ENCODE results near the gene MEX3A.
"Not testable (repeated sequence)": the region's sequence is repeated elsewhere in the genome, so short reads cannot be mapped to it uniquely, and the experiment has no call there.

The MEX3A gene

GRCh38 chr1:156081180-156081916, 917 bp downstream of the MEX3A start:
- DNase-seq (ENCODE audit: low read depth in 1 of 2, low spot score in 1 of 2) = no peak

GRCh38 chr1:156080863-156081179, 1.4 kb downstream of the MEX3A start:
- DNase-seq (ENCODE audit: low read depth in 1 of 2, low spot score in 1 of 2) = no peak

- DNase-seq (ENCODE audit: low read depth in 1 of 2, low spot score in 1 of 2) = no peak
These were observed 1.9 kb downstream of the MEX3A start for GRCh38 chr1:156080241-156080862.

GRCh38 chr1:156079762-156080161, 2.5 kb downstream of the MEX3A start:
- no peak for DNase-seq (ENCODE audit: low read depth in 1 of 2, low spot score in 1 of 2)

GRCh38 chr1:156078728-156079127, 3.5 kb downstream of the MEX3A start:
- no peak for DNase-seq (ENCODE audit: low read depth in 1 of 2, low spot score in 1 of 2)

GRCh38 chr1:156077430-156077760, 4.9 kb downstream of the MEX3A start:
- DNase-seq (ENCODE audit: low read depth in 1 of 2, low spot score in 1 of 2) = no peak

GRCh38 chr1:156076609-156077429, 5.4 kb downstream of the MEX3A start:
- no peak for DNase-seq (ENCODE audit: low read depth in 1 of 2, low spot score in 1 of 2)

- DNase-seq (ENCODE audit: low read depth in 1 of 2, low spot score in 1 of 2) = no peak
These were observed 6.5 kb downstream of the MEX3A start for GRCh38 chr1:156075775-156076204.

DNA sequence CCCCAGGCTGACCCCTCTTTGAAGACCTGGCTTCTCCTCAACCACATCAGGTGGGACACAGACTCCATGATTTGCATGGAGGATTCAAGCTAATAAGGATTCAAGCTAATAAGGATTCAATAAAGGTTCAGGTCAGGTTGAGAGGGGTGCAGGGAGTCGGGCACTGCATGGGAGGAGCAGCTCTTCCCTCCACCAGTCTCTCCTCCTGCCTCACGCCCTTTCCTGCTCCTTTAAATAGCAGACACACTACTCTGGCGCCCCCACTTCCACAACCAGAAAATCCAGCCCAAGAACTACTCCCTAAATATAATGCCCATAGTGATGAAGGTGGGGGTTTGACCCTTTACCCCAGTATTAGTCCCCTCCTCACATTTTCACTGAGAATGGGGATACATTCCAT, 7.1 kb downstream of the MEX3A start:
- DNase-seq (ENCODE audit: low read depth in 1 of 2, low spot score in 1 of 2) = no peak

GRCh38 chr1:156074661-156075060, 7.6 kb downstream of the MEX3A start:
- DNase-seq (ENCODE audit: low read depth in 1 of 2, low spot score in 1 of 2) = no peak

GRCh38 chr1:156073740-156074139, 8.5 kb downstream of the MEX3A start:
- DNase-seq (ENCODE audit: low read depth in 1 of 2, low spot score in 1 of 2) = no peak

GRCh38 chr1:156073110-156073687, 9.1 kb downstream of the MEX3A start:
- no peak for DNase-seq (ENCODE audit: low read depth in 1 of 2, low spot score in 1 of 2)

- DNase-seq (ENCODE audit: low read depth in 1 of 2, low spot score in 1 of 2) = no peak
These were observed 10.0 kb downstream of the MEX3A start for GRCh38 chr1:156072251-156072650.

GRCh38 chr1:156071332-156071816, 10.9 kb downstream of the MEX3A start:
- not testable (repeated sequence) for DNase-seq (ENCODE audit: low read depth in 1 of 2, low spot score in 1 of 2)

- DNase-seq (ENCODE audit: low read depth in 1 of 2, low spot score in 1 of 2) = no peak
These were observed 11.7 kb downstream of the MEX3A start for GRCh38 chr1:156070548-156070947.

DNA sequence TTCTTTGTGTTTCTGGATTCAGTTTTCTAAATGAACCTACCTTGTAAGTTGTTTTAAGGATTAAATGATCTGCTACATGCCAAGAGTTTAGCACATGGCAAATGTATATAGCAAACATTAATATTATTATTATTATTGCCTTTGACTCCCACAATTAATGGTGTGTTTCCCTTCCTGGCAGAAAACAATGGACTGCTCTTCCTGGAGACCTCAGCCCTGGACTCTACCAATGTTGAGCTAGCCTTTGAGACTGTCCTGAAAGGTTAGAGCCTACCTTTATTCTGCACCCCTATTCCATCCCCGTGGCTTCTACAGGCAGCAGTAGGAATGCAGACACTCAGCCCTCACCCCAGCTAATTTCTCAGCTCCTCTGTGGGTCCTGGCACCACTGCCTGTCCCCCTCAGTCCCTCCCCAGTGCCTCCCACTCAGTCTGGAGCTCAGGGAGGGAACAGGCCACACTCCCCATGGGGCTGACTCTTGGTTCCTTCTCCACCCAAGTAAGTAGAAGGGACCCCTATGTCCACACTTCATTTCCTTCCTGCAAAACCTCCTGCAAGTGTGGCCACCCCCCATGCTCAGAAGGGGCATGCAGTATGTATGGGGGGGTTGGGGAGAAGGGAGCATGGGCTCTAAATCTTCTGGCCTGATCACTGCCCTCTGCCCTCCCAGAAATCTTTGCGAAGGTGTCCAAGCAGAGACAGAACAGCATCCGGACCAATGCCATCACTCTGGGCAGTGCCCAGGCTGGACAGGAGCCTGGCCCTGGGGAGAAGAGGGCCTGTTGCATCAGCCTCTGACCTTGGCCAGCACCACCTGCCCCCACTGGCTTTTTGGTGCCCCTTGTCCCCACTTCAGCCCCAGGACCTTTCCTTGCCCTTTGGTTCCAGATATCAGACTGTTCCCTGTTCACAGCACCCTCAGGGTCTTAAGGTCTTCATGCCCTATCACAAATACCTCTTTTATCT, 12.5 kb downstream of the MEX3A start:
- DNase-seq (ENCODE audit: low read depth in 1 of 2, low spot score in 1 of 2) = no peak

DNA sequence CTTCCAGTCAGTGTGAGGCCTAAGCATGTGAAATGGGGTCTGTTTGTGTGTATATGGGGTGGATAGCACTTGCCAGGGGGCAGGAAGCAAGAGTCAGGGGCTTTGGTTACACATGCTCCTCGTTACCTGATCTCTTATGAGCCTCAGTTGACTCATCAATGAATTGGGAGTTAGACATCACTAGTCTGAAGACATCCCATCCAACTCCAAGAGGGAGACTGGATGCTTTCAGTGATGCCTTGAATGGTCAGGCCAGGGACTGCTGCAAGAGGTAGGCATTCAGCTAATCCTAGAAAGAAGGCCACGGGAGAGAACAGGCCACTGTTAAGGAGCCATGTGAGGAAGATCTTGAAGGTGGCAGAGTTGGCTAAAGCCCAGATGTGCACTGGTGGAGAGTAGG, 15.0 kb downstream of the MEX3A start:
- DNase-seq (ENCODE audit: low read depth in 1 of 2, low spot score in 1 of 2) = no peak

- no peak for DNase-seq (ENCODE audit: low read depth in 1 of 2, low spot score in 1 of 2)
These were observed 16.4 kb downstream of the MEX3A start for GRCh38 chr1:156065871-156066270.

- DNase-seq (ENCODE audit: low read depth in 1 of 2, low spot score in 1 of 2) = no peak
These were observed 17.1 kb downstream of the MEX3A start for GRCh38 chr1:156065212-156065611.

GRCh38 chr1:156064615-156065014, 17.6 kb downstream of the MEX3A start:
- DNase-seq (ENCODE audit: low read depth in 1 of 2, low spot score in 1 of 2) = no peak

DNA sequence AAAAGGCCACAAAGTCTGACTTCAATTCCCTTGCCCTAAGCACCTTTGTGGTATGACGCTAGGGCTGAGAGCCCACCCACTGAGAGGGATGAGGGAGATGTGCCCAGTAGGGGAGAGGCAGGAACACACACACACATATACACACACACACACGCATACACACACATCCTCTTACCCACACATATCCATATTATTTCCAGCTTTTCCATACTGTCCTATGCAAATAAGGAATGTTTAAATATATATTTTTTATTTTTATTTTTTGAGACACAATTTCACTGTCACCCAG, 18.3 kb downstream of the MEX3A start:
- DNase-seq (ENCODE audit: low read depth in 1 of 2, low spot score in 1 of 2) = no peak
